Endothelial cell of umbilical vein (primary cell): ENCODE measurements around the gene SPATA2L. TPM values are rescaled to one million over a fixed set of nuclear protein-coding genes. Genes with fewer than 3 reads are reported as not detected.

ENCODE experiments used
- BruUV-seq: library from RNA; stranded (reverse); fragments of 400-500 nt; replicated peaks from 2 replicates; lab custom pipeline; 2021; lab: Mats Ljungman, UMichigan
- CTCF ChIA-PET: fragments of 300-600, 350-600 bp; sonication (Branson Sonifier 250); formaldehyde crosslinking; loops from one replicate; lab custom pipeline; 2021; ENCODE audit warnings: antibody characterized with exemption, inconsistent platforms; lab: Charles Lee
- POLR2A ChIA-PET: fragments of 300-600, 350-600 bp; sonication (Branson Sonifier 250); formaldehyde crosslinking; loops from one replicate; lab custom pipeline; 2021; ENCODE audit warnings: antibody characterized with exemption, inconsistent platforms; lab: Charles Lee
- DNase-seq: peaks from one replicate; pipeline ENCODE4 v3.0.0-alpha.2; 2011; ENCODE audit warnings: low read depth, low spot score
- FAIRE-seq: peaks from 2 replicates; lab custom pipeline; 2011; peaks lifted over from hg19 to GRCh38; lab: Jason Lieb, UNC
- H2AFZ ChIP-seq: 2 replicates; pipeline ENCODE4 v1.6.0; 2012; ENCODE audit warnings: low read depth, low read length, control low read depth, inconsistent platforms
- H3K27ac ChIP-seq: 2 replicates; pipeline ENCODE4 v1.5.1; 2011; ENCODE audit warnings: low read depth, mild to moderate bottlenecking, control low read depth, low read length, moderate library complexity; ENCODE audit not compliant: insufficient read depth
- H3K27me3 ChIP-seq, 2 experiments: 2 replicates each; pipeline versions ENCODE4 v1.6.0 to v1.6.1; 2011; ENCODE audit warnings: low read length in 2 of 2, mixed read lengths in 1 of 2; ENCODE audit not compliant: control insufficient read depth in 2 of 2, insufficient read depth in 2 of 2
- H3K36me3 ChIP-seq, 2 experiments: 2 replicates in 1 of 2; 3 replicates in 1 of 2; pipeline ENCODE4 v1.5.1; 2011; ENCODE audit warnings: low read length in 2 of 2, mild to moderate bottlenecking in 1 of 2, moderate library complexity in 1 of 2; ENCODE audit not compliant: control insufficient read depth in 2 of 2, insufficient read depth in 2 of 2; ENCODE audit errors: extremely low read depth in 1 of 2
- H3K4me1 ChIP-seq: 3 replicates; pipeline ENCODE4 v1.5.1; 2011; ENCODE audit warnings: mild to moderate bottlenecking, low read length; ENCODE audit not compliant: control insufficient read depth, insufficient read depth; ENCODE audit errors: extremely low read depth
- H3K4me2 ChIP-seq: 2 replicates; pipeline ENCODE4 v1.6.1; 2011; ENCODE audit warnings: low read length, control low read depth, mixed read lengths; ENCODE audit not compliant: insufficient read depth
- H3K4me3 ChIP-seq, 3 experiments: fragments of 200-600 bp in 1 of 3; sonication (generic), shearing (Covaris generic) in 1 of 3; replicated peaks in 1 of 3; 2 replicates each; pipeline ENCODE4 v1.5.1; 2011 to 2016; ENCODE audit warnings: control low read depth in 3 of 3, low read length in 3 of 3, mild to moderate bottlenecking in 2 of 3, inconsistent platforms in 1 of 3, low read depth in 1 of 3, moderate library complexity in 1 of 3; ENCODE audit not compliant: insufficient read depth in 1 of 3
- H3K79me2 ChIP-seq: 2 replicates; pipeline ENCODE4 v1.6.0; 2012; ENCODE audit warnings: low read length, inconsistent platforms; ENCODE audit not compliant: control insufficient read depth, insufficient read depth
- H3K9ac ChIP-seq: replicated peaks from 2 replicates; pipeline ENCODE3; 2011; ENCODE audit warnings: low read length, control low read depth; ENCODE audit not compliant: insufficient read depth; ENCODE audit errors: extremely low read depth
- H3K9me1 ChIP-seq: replicated peaks from 3 replicates; pipeline ENCODE4 v1.6.0; 2011; ENCODE audit warnings: mild to moderate bottlenecking, low read length; ENCODE audit not compliant: control insufficient read depth, insufficient read depth; ENCODE audit errors: extremely low read depth
- H3K9me3 ChIP-seq: replicated peaks from 2 replicates; pipeline ENCODE4 v1.5.1; 2012; ENCODE audit warnings: low read length, inconsistent platforms; ENCODE audit not compliant: control insufficient read depth, insufficient read depth
- H4K20me1 ChIP-seq: replicated peaks from 2 replicates; pipeline ENCODE3; 2011; ENCODE audit warnings: mild to moderate bottlenecking, low read length; ENCODE audit not compliant: control insufficient read depth, insufficient read depth; ENCODE audit errors: extremely low read depth
- EZH2 ChIP-seq: IDR thresholded peaks from 2 replicates; pipeline ENCODE4 v1.6.1; 2012; ENCODE audit warnings: borderline replicate concordance, low read depth, mild to moderate bottlenecking, moderate library complexity, low read length, inconsistent platforms; ENCODE audit not compliant: severe bottlenecking
- FOS ChIP-seq: IDR thresholded peaks from 2 replicates; pipeline ENCODE4 v1.6.1; 2011; ENCODE audit warnings: mild to moderate bottlenecking, low read length, moderate library complexity, borderline replicate concordance; ENCODE audit not compliant: insufficient read depth
- GATA2 ChIP-seq: IDR thresholded peaks from 2 replicates; pipeline ENCODE4 v1.7.0; 2011; ENCODE audit warnings: low read depth, mild to moderate bottlenecking, moderate library complexity, mixed read lengths, low read length; ENCODE audit not compliant: insufficient read length, insufficient read depth
- JUN ChIP-seq: IDR thresholded peaks from 2 replicates; pipeline ENCODE4 v1.6.1; 2011; ENCODE audit warnings: borderline replicate concordance, low read depth; ENCODE audit not compliant: insufficient read length, insufficient read depth
- MYC ChIP-seq: IDR thresholded peaks from one replicate; pipeline ENCODE4 v1.6.1; 2011; ENCODE audit warnings: mild to moderate bottlenecking, low read depth, low read length
- POLR2A ChIP-seq: IDR thresholded peaks from 2 replicates; pipeline ENCODE4 v1.6.1; 2012; ENCODE audit warnings: low read depth, mild to moderate bottlenecking, control low read depth, low read length
- POLR2AphosphoS5 ChIP-seq: IDR thresholded peaks from 2 replicates; pipeline ENCODE4 v1.6.1; 2012; ENCODE audit warnings: low read depth, mild to moderate bottlenecking, control low read depth, low read length, moderate library complexity; ENCODE audit not compliant: insufficient read depth
- dilution Hi-C: fragments of 300-500 bp; cut with MboI; formaldehyde crosslinking; loops from one replicate; pipeline ENCODE4 v1.15.0; 2019; ENCODE audit warnings: low sequenced_read_pairs; ENCODE audit not compliant: extremely low pct_ligation_motif_present
- intact Hi-C: fragments of 100-400 bp; cut with micrococcal nuclease; formaldehyde crosslinking; loops from one replicate; pipeline ENCODE4 v1.10.0; 2022
- polyA plus RNA-seq, 4 experiments: library from polyadenylated mRNA; depleted of rRNA in 3 of 4; stranded (reverse) in 3 of 4; unstranded in 1 of 4; fragments of >200 nt; gene quantifications; 2 replicates each; pipeline versions ENCODE4 v1.2.1 to v1.2.3, GENCODE V29; 2011 to 2012; ENCODE audit warnings: missing spikeins in 1 of 4
- total RNA-seq: library from RNA; stranded (reverse); gene quantifications from 2 replicates; pipeline ENCODE4 v1.2.3, GENCODE V29; 2021
- TF ChIP-seq, protein P1 (sequence below), 2 donors: IDR thresholded peaks; 1 replicate in 1 of 2; 2 replicates in 1 of 2; pipeline ENCODE4 v1.5.1; 2011; ENCODE audit warnings: low read length in 2 of 2, mild to moderate bottlenecking in 2 of 2, moderate library complexity in 2 of 2, control low read depth in 1 of 2, inconsistent platforms in 1 of 2, low read depth in 1 of 2; ENCODE audit not compliant: insufficient read depth in 1 of 2; ENCODE audit errors: extremely low read depth in 1 of 2
- TF ChIP-seq, protein P2 (sequence below): IDR thresholded peaks from 2 replicates; pipeline ENCODE4 v1.6.1; 2011; ENCODE audit not compliant: insufficient read depth, insufficient read length

Gene SPATA2L
- total and polyA plus RNA-seq, 2 donors (not counting 3 experiments of a cell fraction or from before 2014, with no cell fraction given) = 7.3 to 7.4 TPM

GRCh38 chr16:89746043-89746442 is 44.5 kb upstream of the SPATA2L start:
- Histone ChIP-seq H3K9ac (no peak overlapping the region), H3K9me3 (no peaks in the 10 kb centered on the region), H3K27ac (no peak overlapping the region), H2AFZ (no peak overlapping the region), H3K4me3 (no peak overlapping the region), H3K4me1 (no peaks in the 10 kb centered on the region), H4K20me1 (no peaks in the 10 kb centered on the region), H3K27me3 (no peaks in the 10 kb centered on the region), H3K36me3 (peaks cover 1 to 3% of the 10 kb centered on the region in 2 experiments), H3K79me2 (no peaks in the 10 kb centered on the region), H3K9me1 (no peaks in the 10 kb centered on the region), H3K4me2 (no peak overlapping the region)
- dilution Hi-C loops = no loop called here
- intact Hi-C loops = no loop called here
- DNase-seq (no peak), FAIRE-seq (no peak)
- BruUV-seq = no TSS peak
- ChIA-PET CTCF (no interaction called here), POLR2A (no interaction called here)
- no peak for TF ChIP-seq FOS
- TF ChIP-seq EZH2 = no peak
- TF ChIP-seq POLR2A = no peak
- TF ChIP-seq GATA2 = no peak
- no peak for TF ChIP-seq POLR2AphosphoS5
- TF ChIP-seq, protein P1, sequence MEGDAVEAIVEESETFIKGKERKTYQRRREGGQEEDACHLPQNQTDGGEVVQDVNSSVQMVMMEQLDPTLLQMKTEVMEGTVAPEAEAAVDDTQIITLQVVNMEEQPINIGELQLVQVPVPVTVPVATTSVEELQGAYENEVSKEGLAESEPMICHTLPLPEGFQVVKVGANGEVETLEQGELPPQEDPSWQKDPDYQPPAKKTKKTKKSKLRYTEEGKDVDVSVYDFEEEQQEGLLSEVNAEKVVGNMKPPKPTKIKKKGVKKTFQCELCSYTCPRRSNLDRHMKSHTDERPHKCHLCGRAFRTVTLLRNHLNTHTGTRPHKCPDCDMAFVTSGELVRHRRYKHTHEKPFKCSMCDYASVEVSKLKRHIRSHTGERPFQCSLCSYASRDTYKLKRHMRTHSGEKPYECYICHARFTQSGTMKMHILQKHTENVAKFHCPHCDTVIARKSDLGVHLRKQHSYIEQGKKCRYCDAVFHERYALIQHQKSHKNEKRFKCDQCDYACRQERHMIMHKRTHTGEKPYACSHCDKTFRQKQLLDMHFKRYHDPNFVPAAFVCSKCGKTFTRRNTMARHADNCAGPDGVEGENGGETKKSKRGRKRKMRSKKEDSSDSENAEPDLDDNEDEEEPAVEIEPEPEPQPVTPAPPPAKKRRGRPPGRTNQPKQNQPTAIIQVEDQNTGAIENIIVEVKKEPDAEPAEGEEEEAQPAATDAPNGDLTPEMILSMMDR (IDR thresholded peaks at IDR 0.05; ENCODE audit: extremely low read depth in 1 of 2, insufficient read depth in 1 of 2, low read depth in 1 of 2, low read length in 2 of 2) = no peak
- TF ChIP-seq, protein P2, sequence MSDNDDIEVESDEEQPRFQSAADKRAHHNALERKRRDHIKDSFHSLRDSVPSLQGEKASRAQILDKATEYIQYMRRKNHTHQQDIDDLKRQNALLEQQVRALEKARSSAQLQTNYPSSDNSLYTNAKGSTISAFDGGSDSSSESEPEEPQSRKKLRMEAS = no peak
- TF ChIP-seq MYC = no peak
- TF ChIP-seq JUN = no peak
